ENCODE measurements around the gene TRAPPC13. TPM values are rescaled to one million over a fixed set of nuclear protein-coding genes. Genes with fewer than 3 reads are reported as not detected.

The TRAPPC13 gene
- total and polyA plus RNA-seq, 2 of the 4 experiments (the other 2 are of a cell fraction) = 10.1 to 17.2 TPM

- no peak overlapping the region for H4K91ac ChIP-seq (ENCODE audit: insufficient read depth, low read depth, low read length)
- TF ChIP-seq FOS (IDR thresholded peaks at IDR 0.05; ENCODE audit: low read depth, low read length) = no peak
- no peak for TF ChIP-seq MAFK (IDR thresholded peaks at IDR 0.05; ENCODE audit: low read depth, low read length)
- no peak for TF ChIP-seq RAD21 (IDR thresholded peaks at IDR 0.05; ENCODE audit: low read length)
- no peak for TF ChIP-seq SMC3 (IDR thresholded peaks at IDR 0.05; ENCODE audit: low read depth, low read length)
- TF ChIP-seq RCOR1 (IDR thresholded peaks at IDR 0.05; ENCODE audit: insufficient replicate concordance, low read length) = no peak
- H3K23ac ChIP-seq (ENCODE audit: low read depth, low read length) = no peak overlapping the region
- no peak overlapping the region for H2BK120ac ChIP-seq (ENCODE audit: low read depth, low read length)
- no peak overlapping the region for H2AK5ac ChIP-seq (ENCODE audit: low read depth, low read length)
- H3K4me3 ChIP-seq (ENCODE audit: insufficient read depth, low read depth, low read length) = no peak overlapping the region
- H3K9me1 ChIP-seq (ENCODE audit: insufficient read depth, low read length) = no peaks in the 10 kb centered on the region
- H3K9ac ChIP-seq (ENCODE audit: low read depth, low read length) = no peak overlapping the region
- no peak overlapping the region for H3K27ac ChIP-seq (ENCODE audit: insufficient read depth, low read length)
- no peaks in the 10 kb centered on the region for H3K27me3 ChIP-seq (ENCODE audit: control insufficient read depth, insufficient read depth, low read length)
- no peak overlapping the region for H2BK15ac ChIP-seq (ENCODE audit: low read depth, low read length)
- ATAC-seq (ENCODE audit: low read depth) (no peak), DNase-seq (no peak)
- dilution Hi-C loops (cut with HindIII; ENCODE audit: low sequenced_read_pairs, unreplicated experiment) = no loop called here
- H4K5ac ChIP-seq (ENCODE audit: low read depth, low read length) = no peak overlapping the region
- H2BK20ac ChIP-seq (ENCODE audit: low read depth, low read length) = no peak overlapping the region
- WGBS, 2 experiments (ENCODE audit: extremely low coverage in 2 of 2, insufficient read length in 1 of 2) = no CpG with 5 or more reads among the region's 5 CpGs
- in situ Hi-C loops (cut with MboI; ENCODE audit: low sequenced_read_pairs) = no loop called here
- no TSS peak for BruUV-seq (replicated peaks)
- no peaks in the 10 kb centered on the region for H3K9me3 ChIP-seq (ENCODE audit: control insufficient read depth, insufficient read depth, low read length)
- H3K18ac ChIP-seq (ENCODE audit: low read depth, low read length) = no peak overlapping the region
- H2AK9ac ChIP-seq (replicated peaks; ENCODE audit: low read depth, low read length, poor library complexity) = no peak overlapping the region
- H2BK5ac ChIP-seq (ENCODE audit: low read depth, low read length, poor library complexity, severe bottlenecking) = no peak overlapping the region
- no peak overlapping the region for H3K14ac ChIP-seq (replicated peaks; ENCODE audit: low read depth, low read length)
- H3K36me3 ChIP-seq (ENCODE audit: control insufficient read depth, insufficient read depth, low read length) = peaks cover 3% of the 10 kb centered on the region
- ChIA-PET CTCF (interaction anchor here (0.5 kb wide), 1 partner anchor 14 kb away, joined by 4 read pairs; no protein-coding TSS in a partner anchor), POLR2A (ENCODE audit: unreplicated experiment) (no interaction called here)
- no peak overlapping the region for H2AFZ ChIP-seq (replicated peaks; ENCODE audit: low read length, poor library complexity)
- H3K4me1 ChIP-seq (ENCODE audit: control insufficient read depth, insufficient read depth, low read length) = no peaks in the 10 kb centered on the region
- H3K79me1 ChIP-seq (ENCODE audit: low read depth in 1 of 2, low read length in 2 of 2) = peaks cover 0 to 4% of the 10 kb centered on the region in 2 experiments; a peak in 1 of 4 replicates
- H3K56ac ChIP-seq (ENCODE audit: extremely low read depth, insufficient read depth, low read length) = no peak overlapping the region
- H4K20me1 ChIP-seq (ENCODE audit: insufficient read depth, low read length) = no peaks in the 10 kb centered on the region
- intact Hi-C loops (cut with micrococcal nuclease) = no loop called here
- no peak overlapping the region; a peak in 1 of 4 replicates for H4K8ac ChIP-seq (ENCODE audit: low read depth in 2 of 2, low read length in 2 of 2)
- no peak overlapping the region for H3K4ac ChIP-seq (ENCODE audit: low read depth, low read length)
- no peak overlapping the region for H3K4me2 ChIP-seq (ENCODE audit: low read depth, low read length)
Observed at GRCh38 chr5:65651144-65651543, 26.3 kb downstream of the TRAPPC13 start.
